Inflammatory macrophage treated with lipopolysaccharide for 4 hours (primary cell): ENCODE measurements around the gene LOX.

ENCODE experiments used
- DNase-seq: peaks from one replicate; pipeline ENCODE4 v3.0.0-alpha.2; 2020

LOX gene

DNA sequence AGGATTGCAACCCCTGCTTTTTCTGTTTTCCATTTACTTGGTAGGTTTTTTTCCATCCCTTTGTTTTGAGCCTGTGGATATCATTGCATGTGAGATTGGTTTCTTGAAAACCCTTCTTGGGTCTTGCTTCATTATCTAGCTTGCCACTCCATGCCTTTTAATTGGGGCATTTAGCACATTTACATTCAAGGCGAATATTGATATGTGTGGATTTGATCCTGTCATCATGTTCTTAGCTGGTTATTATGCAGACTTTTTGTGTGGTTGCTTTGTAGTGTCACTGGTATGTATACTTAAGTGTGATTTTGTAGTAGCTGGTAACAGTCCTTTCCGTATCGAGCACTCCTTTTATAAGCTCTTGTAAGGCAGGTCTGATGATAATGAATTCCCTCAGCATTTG is 26.5 kb downstream of the LOX start:
- no peak for DNase-seq

DNA sequence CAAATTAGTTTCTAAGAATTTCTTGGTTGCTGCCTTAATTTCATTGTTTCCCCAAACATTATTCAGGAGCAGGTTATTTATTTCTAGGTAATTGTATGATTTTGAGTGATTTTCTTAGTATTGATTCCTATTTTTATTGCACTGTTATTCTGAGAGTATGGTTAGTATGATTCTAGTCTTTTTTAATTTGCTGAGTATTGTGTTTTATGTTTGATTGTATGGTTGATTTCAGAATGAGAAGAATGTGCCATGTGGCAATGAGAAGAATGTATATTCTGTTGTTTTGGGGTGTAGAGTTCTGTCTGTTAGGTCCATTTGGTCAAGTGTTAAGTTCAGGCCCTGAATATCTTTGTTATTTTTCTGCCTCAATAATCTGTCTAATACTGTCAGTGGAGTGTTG is 27.1 kb downstream of the LOX start:
- DNase-seq: no peak

DNA sequence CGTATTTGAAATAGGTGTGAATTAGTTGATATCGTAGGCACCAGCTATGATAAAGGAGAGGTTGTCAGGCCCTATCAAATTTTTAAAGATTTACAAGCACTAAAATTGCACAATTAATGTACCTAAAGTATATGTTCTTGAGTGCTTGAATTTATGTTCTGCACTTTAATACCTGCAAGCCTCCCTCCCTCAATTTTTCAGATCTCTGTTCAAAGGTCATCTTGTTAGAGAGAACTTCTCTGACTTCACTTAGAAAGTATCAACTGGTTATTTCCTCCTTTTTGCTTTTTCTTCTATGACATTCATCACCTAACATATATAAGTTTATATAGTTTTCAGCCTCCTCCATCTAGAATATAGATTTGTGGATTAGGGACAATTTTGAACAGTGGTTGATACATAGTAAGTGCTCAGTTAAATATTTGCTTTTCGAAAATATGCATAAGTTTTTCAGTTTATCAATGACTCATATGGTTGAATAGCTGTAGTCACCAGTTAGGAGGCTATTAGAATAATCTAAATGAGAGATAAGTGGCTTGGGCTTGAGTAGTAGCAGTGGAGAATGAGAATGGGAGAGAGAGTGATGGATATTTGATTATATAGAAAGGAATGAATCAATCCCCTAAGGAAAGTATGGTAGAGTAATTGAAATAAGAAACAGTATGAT is 37.3 kb downstream of the LOX start:
- no peak for DNase-seq

DNA sequence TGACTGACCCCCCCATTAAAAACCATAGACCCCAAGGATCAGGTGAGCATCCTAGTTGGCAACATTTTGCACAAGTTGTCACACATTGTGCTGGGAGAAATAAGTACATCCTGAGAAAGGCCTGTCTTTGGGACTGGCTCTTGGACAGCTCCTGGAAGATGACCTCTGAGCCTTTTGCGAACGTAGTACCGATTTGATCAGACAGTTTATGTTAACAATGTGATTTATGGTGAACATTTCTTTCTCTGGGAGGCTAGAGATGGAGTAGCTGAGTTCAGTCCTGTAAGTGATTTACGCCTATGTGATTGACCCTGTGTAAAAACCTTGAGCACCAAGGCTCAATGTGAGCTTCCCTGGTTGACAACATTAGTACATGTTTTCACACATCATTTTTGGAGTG is 41.7 kb downstream of the LOX start:
- DNase-seq: no peak

DNA sequence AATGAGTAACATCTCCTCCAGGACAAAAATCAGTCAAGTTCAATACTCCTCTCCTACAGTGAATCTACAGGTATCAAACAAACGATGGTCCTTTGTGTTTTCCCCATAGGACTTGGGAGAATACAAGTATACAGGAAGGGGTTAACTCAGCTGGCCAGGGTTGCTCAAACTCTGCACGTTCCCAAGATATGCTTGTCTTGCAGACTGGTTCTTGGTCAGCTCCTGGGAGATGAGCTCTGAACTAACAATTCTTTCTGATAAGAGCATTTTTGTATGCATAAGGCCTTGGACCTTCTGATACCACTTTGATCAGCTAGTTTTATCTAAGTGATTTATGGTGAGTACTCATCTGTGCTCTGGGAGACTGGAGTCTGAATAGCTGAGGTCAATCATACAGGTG is 42.1 kb downstream of the LOX start:
- no peak for DNase-seq

DNA sequence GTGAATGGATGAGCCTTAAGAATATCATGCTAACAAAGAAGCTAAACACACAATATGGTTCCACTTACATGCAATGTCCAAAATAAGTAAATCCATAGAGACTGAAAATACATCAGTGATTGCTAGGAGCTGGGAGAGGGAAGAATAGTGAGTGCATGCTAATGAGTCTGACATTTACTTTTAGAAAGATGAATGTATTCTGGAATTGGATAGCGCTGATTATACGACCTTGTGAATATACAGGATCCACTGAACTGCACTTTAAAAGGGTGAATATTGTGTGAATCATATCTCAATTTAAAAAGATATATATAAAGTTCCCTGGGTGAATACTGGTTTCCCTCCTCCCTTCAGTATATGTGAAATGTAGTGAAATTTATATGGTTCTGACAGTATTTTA is 46.2 kb downstream of the LOX start:
- no peak for DNase-seq

DNA sequence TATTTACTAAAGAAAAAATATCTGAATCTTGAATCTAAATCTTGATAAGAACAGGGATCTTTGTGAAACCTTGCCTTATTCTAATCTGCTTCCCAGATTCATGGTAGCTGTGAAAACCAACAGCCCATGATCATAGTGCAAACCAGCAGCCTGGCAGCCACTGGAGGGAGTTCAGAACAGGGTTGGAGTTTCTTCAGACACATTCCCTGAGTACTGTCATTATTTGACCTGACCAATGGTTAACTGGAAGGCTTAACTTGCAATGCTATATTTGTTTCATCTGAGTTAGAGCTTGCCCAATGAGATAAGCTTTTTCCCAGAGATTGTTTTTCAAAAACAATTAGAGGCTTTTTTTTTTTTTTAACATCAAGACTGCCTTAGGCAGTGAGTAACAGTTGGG is 47.8 kb downstream of the LOX start:
- no peak for DNase-seq

DNA sequence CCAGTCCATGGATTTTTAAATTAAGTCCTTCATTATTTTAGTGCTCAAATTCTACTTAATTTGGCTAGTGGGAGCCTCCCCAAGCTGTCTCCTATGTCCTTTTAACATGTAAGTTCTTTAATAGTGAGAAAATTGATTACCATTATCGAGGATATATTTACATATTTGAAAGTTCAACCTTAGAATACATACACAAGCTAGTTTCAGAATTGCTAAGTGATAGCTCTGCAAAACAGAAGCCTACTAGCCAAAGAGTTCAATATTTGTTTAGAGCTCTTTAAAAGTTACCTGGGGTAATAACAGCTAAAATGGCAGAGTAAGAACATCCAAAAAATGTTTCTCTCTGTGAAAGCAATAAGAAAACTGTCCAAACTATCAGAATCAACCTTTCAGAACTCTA is 48.2 kb downstream of the LOX start:
- no peak for DNase-seq

DNA sequence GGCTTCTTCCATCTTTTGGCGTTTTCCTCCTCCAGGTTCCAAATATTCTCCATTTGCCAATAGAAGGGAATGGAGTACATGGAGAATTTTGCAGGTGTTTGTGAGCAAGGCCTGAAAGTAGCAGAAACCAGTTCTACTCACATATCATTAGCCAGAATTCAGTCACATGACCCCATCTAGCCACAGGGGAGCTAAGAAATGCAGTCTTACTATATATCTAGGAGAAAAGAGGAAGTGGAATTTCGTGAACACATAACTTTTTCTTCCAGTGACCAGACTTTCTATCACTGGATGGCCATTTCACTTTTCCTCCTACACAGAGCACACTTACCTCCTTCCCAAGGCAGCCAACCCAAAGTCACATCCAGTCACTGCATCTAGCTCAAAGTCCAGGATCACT is 55.1 kb downstream of the LOX start:
- DNase-seq: peak; percentile 12

DNA sequence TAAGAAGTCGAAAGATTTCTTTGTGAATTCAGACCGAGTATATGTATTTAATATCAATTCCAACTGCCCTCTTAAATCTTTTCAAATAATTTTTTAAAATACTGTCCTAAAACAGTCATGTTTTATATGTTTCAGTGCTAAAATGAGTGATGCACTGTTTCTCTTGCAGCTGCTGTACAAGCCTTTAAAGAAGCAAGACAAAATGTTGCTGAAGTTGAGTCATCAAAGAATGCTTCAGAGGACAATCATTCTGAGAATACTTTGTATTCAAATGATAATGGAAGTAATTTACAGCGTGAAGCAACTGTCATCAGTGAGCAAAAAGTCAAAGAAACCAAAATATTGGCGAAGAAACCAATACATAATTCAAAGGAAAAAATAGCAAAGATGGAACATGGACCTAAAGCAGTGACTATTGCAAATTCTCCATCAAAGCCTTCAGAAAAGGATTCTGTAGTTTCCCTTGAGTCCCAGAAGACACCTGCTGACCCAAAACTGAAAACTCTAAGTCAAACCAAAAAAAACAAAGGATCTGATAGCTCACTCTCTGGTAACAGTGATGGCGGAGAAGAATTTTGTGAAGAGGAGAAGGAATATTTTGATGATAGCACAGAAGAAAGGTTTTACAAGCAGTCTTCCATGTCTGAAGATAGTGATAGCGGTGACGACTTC is 58.0 kb downstream of the LOX start:
- DNase-seq: no peak

DNA sequence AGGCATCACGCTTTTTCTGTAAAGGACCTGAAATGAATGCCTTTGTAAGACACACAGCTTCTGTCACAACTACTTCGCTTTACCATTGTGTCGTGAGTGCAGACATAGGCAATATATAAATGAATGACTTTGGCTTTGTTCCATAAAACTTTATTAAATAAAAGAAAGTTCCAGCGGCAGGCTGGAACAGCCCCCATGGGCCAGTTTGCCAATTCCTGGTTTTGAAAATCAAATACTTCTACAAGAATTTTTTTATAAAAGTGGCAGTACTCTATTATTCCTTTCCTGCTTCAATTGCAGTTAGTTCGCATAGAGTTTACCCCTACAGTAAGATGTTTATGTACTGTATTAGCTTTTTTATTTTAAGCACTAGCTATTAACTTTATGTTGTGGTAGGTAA is 62.6 kb downstream of the LOX start:
- no peak for DNase-seq

DNA sequence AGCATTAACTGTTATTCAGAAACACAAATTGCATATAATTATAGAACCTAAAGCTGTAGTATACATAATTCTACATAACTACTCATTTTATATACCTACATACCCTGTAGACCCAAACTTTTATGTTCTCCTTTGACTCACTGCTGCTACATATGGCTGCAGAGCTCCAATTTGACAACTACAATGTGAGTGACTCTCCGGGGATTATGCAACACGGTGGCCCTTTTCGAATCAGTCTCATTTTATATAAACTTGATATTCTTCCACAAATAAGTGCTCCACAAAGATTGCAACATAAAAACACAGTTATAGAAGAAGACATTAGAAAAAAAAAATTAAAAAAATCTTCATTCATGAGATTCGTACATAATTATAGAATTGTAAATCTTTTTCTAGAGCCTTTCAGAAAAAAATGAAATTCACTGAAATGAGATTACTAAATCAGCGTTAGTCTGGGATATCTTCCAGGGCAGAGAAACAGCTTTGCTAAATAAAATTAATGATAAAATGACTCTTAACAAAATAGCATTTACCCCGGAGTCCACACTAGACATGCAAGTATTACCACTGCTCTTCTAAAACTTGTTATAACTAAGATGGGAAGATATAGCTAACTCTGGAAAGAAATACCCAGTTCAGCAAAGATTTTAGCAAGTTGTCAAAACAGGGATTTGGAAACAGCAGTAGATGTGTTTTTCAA is 63.7 kb downstream of the LOX start:
- no peak for DNase-seq
